Activated T-cell treated with anti-CD3 and anti-CD28 coated beads, Interleukin-2, amount 50 U/mL, for 4 hours (primary cell): ENCODE measurements around the gene TAS2R3. TPM values are rescaled to one million over a fixed set of nuclear protein-coding genes. Genes with fewer than 3 reads are reported as not detected.
A peak's percentile ranks its signal among the peaks of the same experiment; 100 is the strongest.

Source experiments
- ATAC-seq, 2 donors: fragments of 200-7000 bp; cut with Tn5 transposase; one replicate each; pipeline ENCODE4 v1.10.0; 2021
- DNase-seq: peaks from one replicate; pipeline ENCODE4 v3.0.0-alpha.2; 2020
- H3K27me3 Mint-ChIP-seq: one replicate; pipeline ENCODE4 v1.8.0; 2021; ENCODE audit warnings: low read depth, mixed read lengths
- H3K36me3 Mint-ChIP-seq: one replicate; pipeline ENCODE4 v1.8.0; 2022; ENCODE audit warnings: mixed read lengths; ENCODE audit not compliant: insufficient read depth
- H3K4me1 Mint-ChIP-seq: one replicate; pipeline ENCODE4 v1.8.0; 2021; ENCODE audit warnings: low read depth, mixed read lengths
- H3K4me3 Mint-ChIP-seq: one replicate; pipeline ENCODE4 v1.8.0; 2021; ENCODE audit warnings: mild to moderate bottlenecking, moderate library complexity, mixed read lengths
- H3K9me3 Mint-ChIP-seq: one replicate; pipeline ENCODE4 v1.8.0; 2021; ENCODE audit warnings: mixed read lengths
- total RNA-seq, 3 donors: library from RNA; stranded (reverse); gene quantifications; one replicate each; pipeline ENCODE4 v1.2.1, GENCODE V29; 2021

The TAS2R3 gene
- under 1 TPM; 0.29 to 0.61 (median 0.43) TPM for total RNA-seq

- Mint-ChIP-seq H3K27me3 (no peaks in the 10 kb centered on the region), H3K4me1 (no peaks in the 10 kb centered on the region), H3K36me3 (peaks cover 64% of the 10 kb centered on the region), H3K9me3 (no peaks in the 10 kb centered on the region), H3K4me3 (no peak within 1 kb of the TSS)
- DNase-seq, result no peak
- no peak for ATAC-seq
Observed at GRCh38 chr7:141763797-141764196, at the start of gene TAS2R3. TSS of gene TAS2R3 (plus strand) at chr7:141764097. CDS start at chr7:141764159, 62 bp downstream.

- no peaks in the 10 kb centered on the region for H3K36me3 Mint-ChIP-seq
- no peaks in the 10 kb centered on the region for H3K9me3 Mint-ChIP-seq
- ATAC-seq (no peak), DNase-seq (no peak)
- no peak overlapping the region for H3K4me3 Mint-ChIP-seq
- H3K4me1 Mint-ChIP-seq, result no peaks in the 10 kb centered on the region
- no peaks in the 10 kb centered on the region for H3K27me3 Mint-ChIP-seq
Observed at GRCh38 chr7:141714571-141714970, 49.3 kb upstream of the TAS2R3 start.

- no peaks in the 10 kb centered on the region for H3K9me3 Mint-ChIP-seq
- no peak overlapping the region for H3K4me3 Mint-ChIP-seq
Observed at GRCh38 chr7:141715018-141715417, 48.9 kb upstream of the TAS2R3 start.

GRCh38 chr7:141715794-141716689 is 47.9 kb upstream of the TAS2R3 start:
- ATAC-seq (no peak), DNase-seq (no peak)
- Mint-ChIP-seq H3K27me3 (no peaks in the 10 kb centered on the region), H3K9me3 (no peaks in the 10 kb centered on the region), H3K4me3 (no peak overlapping the region), H3K36me3 (no peaks in the 10 kb centered on the region), H3K4me1 (no peaks in the 10 kb centered on the region)

More at GRCh38 chr7:141715018-141715417, 48.9 kb upstream of the TAS2R3 start:
- no peaks in the 10 kb centered on the region for H3K27me3 Mint-ChIP-seq
- no peaks in the 10 kb centered on the region for H3K4me1 Mint-ChIP-seq
- DNase-seq (no peak), ATAC-seq (no peak)
- no peaks in the 10 kb centered on the region for H3K36me3 Mint-ChIP-seq

- no peaks in the 10 kb centered on the region for H3K27me3 Mint-ChIP-seq
- H3K9me3 Mint-ChIP-seq, result no peaks in the 10 kb centered on the region
- H3K36me3 Mint-ChIP-seq, result no peaks in the 10 kb centered on the region
- ATAC-seq, result no peak
- DNase-seq, result no peak
- H3K4me1 Mint-ChIP-seq, result no peaks in the 10 kb centered on the region
- H3K4me3 Mint-ChIP-seq, result no peak overlapping the region
Observed at GRCh38 chr7:141717450-141717849, 46.4 kb upstream of the TAS2R3 start.

- H3K27me3 Mint-ChIP-seq, result no peaks in the 10 kb centered on the region
- H3K4me1 Mint-ChIP-seq, result no peaks in the 10 kb centered on the region
- DNase-seq (no peak), ATAC-seq (no peak)
- no peak overlapping the region for H3K4me3 Mint-ChIP-seq
- H3K9me3 Mint-ChIP-seq, result no peaks in the 10 kb centered on the region
- peaks cover 2% of the 10 kb centered on the region for H3K36me3 Mint-ChIP-seq
Observed at GRCh38 chr7:141722529-141722928, 41.4 kb upstream of the TAS2R3 start.

GRCh38 chr7:141729020-141729419 is 34.9 kb upstream of the TAS2R3 start:
- Mint-ChIP-seq H3K27me3 (no peaks in the 10 kb centered on the region), H3K4me1 (no peaks in the 10 kb centered on the region), H3K36me3 (peaks cover 2% of the 10 kb centered on the region), H3K4me3 (no peak overlapping the region), H3K9me3 (no peaks in the 10 kb centered on the region)
- ATAC-seq (no peak), DNase-seq (no peak)

- no peaks in the 10 kb centered on the region for H3K9me3 Mint-ChIP-seq
- no peaks in the 10 kb centered on the region for H3K27me3 Mint-ChIP-seq
- H3K36me3 Mint-ChIP-seq, result no peaks in the 10 kb centered on the region
- ATAC-seq (no peak), DNase-seq (no peak)
- H3K4me1 Mint-ChIP-seq, result peaks cover under 1% of the 10 kb centered on the region
- H3K4me3 Mint-ChIP-seq, result no peak overlapping the region
Observed at GRCh38 chr7:141731476-141732149, 32.3 kb upstream of the TAS2R3 start.

GRCh38 chr7:141737118-141737835 is 26.6 kb upstream of the TAS2R3 start:
- H3K4me3 Mint-ChIP-seq, result peak overlapping the region; percentile 98
- H3K9me3 Mint-ChIP-seq, result no peaks in the 10 kb centered on the region
- H3K27me3 Mint-ChIP-seq, result no peaks in the 10 kb centered on the region
- peaks cover 37% of the 10 kb centered on the region for H3K4me1 Mint-ChIP-seq
- no peak for DNase-seq
- ATAC-seq, result no peak
- H3K36me3 Mint-ChIP-seq, result peaks cover 22% of the 10 kb centered on the region

GRCh38 chr7:141737836-141738591 is 25.9 kb upstream of the TAS2R3 start, which contains the start of gene SSBP1:
TSS of gene SSBP1 (plus strand) at chr7:141738358. CDS start at chr7:141739167, 809 bp downstream.
- Mint-ChIP-seq H3K27me3 (no peaks in the 10 kb centered on the region), H3K4me1 (peaks cover 40% of the 10 kb centered on the region), H3K9me3 (no peaks in the 10 kb centered on the region), H3K36me3 (peaks cover 27% of the 10 kb centered on the region), H3K4me3 (peak within 1 kb of the TSS; percentile 98)
- peak; percentile 91 for ATAC-seq
- peak; percentile 86 for DNase-seq

GRCh38 chr7:141738592-141739013 is 25.3 kb upstream of the TAS2R3 start:
- ATAC-seq (no peak), DNase-seq (no peak)
- Mint-ChIP-seq H3K4me3 (peak overlapping the region; percentile 98), H3K27me3 (no peaks in the 10 kb centered on the region), H3K9me3 (no peaks in the 10 kb centered on the region), H3K36me3 (peaks cover 32% of the 10 kb centered on the region), H3K4me1 (peaks cover 45% of the 10 kb centered on the region)

GRCh38 chr7:141739250-141739649 is 24.6 kb upstream of the TAS2R3 start:
- Mint-ChIP-seq H3K36me3 (peaks cover 39% of the 10 kb centered on the region), H3K4me3 (peak overlapping the region; percentile 98), H3K27me3 (no peaks in the 10 kb centered on the region), H3K4me1 (peaks cover 46% of the 10 kb centered on the region), H3K9me3 (no peaks in the 10 kb centered on the region)
- no peak for DNase-seq
- ATAC-seq, result no peak

GRCh38 chr7:141742229-141742628 is 21.7 kb upstream of the TAS2R3 start:
- H3K4me1 Mint-ChIP-seq, result peaks cover 41% of the 10 kb centered on the region
- ATAC-seq, result no peak
- H3K4me3 Mint-ChIP-seq, result no peak overlapping the region

GRCh38 chr7:141744131-141744530 is 19.8 kb upstream of the TAS2R3 start:
- Mint-ChIP-seq H3K4me3 (no peak overlapping the region), H3K9me3 (no peaks in the 10 kb centered on the region), H3K36me3 (peaks cover 49% of the 10 kb centered on the region), H3K27me3 (no peaks in the 10 kb centered on the region), H3K4me1 (peaks cover 33% of the 10 kb centered on the region)
- DNase-seq, result no peak
- ATAC-seq, result no peak

More at GRCh38 chr7:141742229-141742628, 21.7 kb upstream of the TAS2R3 start:
- Mint-ChIP-seq H3K36me3 (peaks cover 49% of the 10 kb centered on the region), H3K27me3 (no peaks in the 10 kb centered on the region), H3K9me3 (no peaks in the 10 kb centered on the region)
- no peak for DNase-seq
